K562 (cell line): ENCODE results near the gene MALAT1. TPM values are rescaled to one million over a fixed set of nuclear protein-coding genes. Genes with fewer than 3 reads are reported as not detected.

ENCODE experiments used
- ARHGAP35 ChIP-seq: fragments of 450-650 bp; IDR thresholded peaks from 2 replicates; pipeline ENCODE4 v1.6.1; 2018; ENCODE audit not compliant: partially characterized antibody
- CBX3 ChIP-seq, 2 experiments: IDR thresholded peaks; 1 replicate in 1 of 2; 2 replicates in 1 of 2; pipeline ENCODE4 v1.6.1; 2012; ENCODE audit warnings: inconsistent platforms in 2 of 2, low read length in 2 of 2, borderline replicate concordance in 1 of 2, control low read depth in 1 of 2
- CBX5 ChIP-seq: IDR thresholded peaks from 2 replicates; pipeline ENCODE4 v1.6.1; 2014; ENCODE audit warnings: low read depth, borderline replicate concordance
- CEBPZ ChIP-seq: fragments of 150-350 bp; IDR thresholded peaks from 2 replicates; pipeline ENCODE4 v1.6.1; 2014; ENCODE audit warnings: low read depth, mild to moderate bottlenecking, low read length, borderline replicate concordance
- CHD1 ChIP-seq: fragments of 200-600 bp; sonication (generic); IDR thresholded peaks from one replicate; pipeline ENCODE4 v1.6.1; 2012; ENCODE audit warnings: mild to moderate bottlenecking, moderate library complexity, low read length, inconsistent platforms
- ESRRB ChIP-seq: fragments of 250-450 bp; sonication (Bioruptor Pico); IDR thresholded peaks from 2 replicates; pipeline ENCODE4 v1.5.0; 2020; ENCODE audit warnings: mild to moderate bottlenecking, moderate library complexity, borderline replicate concordance
- HNRNPUL1 ChIP-seq: fragments of 200-400 bp; formaldehyde crosslinking; IDR thresholded peaks from 2 replicates; pipeline ENCODE4 v1.6.1; 2017; ENCODE audit warnings: low read length
- MBD2 ChIP-seq: sonication (generic); IDR thresholded peaks from 2 replicates; pipeline ENCODE4 v1.6.1; 2016; ENCODE audit warnings: low read depth, borderline replicate concordance
- MEF2A ChIP-seq: IDR thresholded peaks from 2 replicates; pipeline ENCODE4 v1.6.1; 2011; ENCODE audit warnings: low read depth, mild to moderate bottlenecking, low read length, moderate library complexity; ENCODE audit not compliant: control insufficient read depth
- NKRF ChIP-seq: fragments of 450-650 bp; IDR thresholded peaks from 2 replicates; pipeline ENCODE4 v1.6.1; 2016; ENCODE audit warnings: borderline replicate concordance
- NR2C1 ChIP-seq, 2 experiments: fragments of 450-650 bp; IDR thresholded peaks; 2 replicates each; pipeline ENCODE4 v1.6.1; 2017; ENCODE audit warnings: mild to moderate bottlenecking in 2 of 2, antibody characterized with exemption in 1 of 2, inconsistent platforms in 1 of 2, missing compliant biosample characterization in 1 of 2, missing genetic modification characterization in 1 of 2
- SAFB2 ChIP-seq: fragments of 200-400 bp; formaldehyde crosslinking; IDR thresholded peaks from 2 replicates; pipeline ENCODE4 v1.6.1; 2018; ENCODE audit warnings: borderline replicate concordance, low read length, low read depth, moderate library complexity; ENCODE audit not compliant: severe bottlenecking
- SIN3B ChIP-seq: fragments of 450-650 bp; IDR thresholded peaks from 2 replicates; pipeline ENCODE4 v1.6.1; 2017; ENCODE audit warnings: low read depth, mild to moderate bottlenecking, moderate library complexity
- SRSF9 ChIP-seq: fragments of 200-400 bp; formaldehyde crosslinking; IDR thresholded peaks from 2 replicates; pipeline ENCODE4 v1.6.1; 2017; ENCODE audit warnings: low read depth, low read length, borderline replicate concordance
- TAF15 ChIP-seq: fragments of 200-400 bp; formaldehyde crosslinking; IDR thresholded peaks from 2 replicates; pipeline ENCODE4 v1.6.1; 2017; ENCODE audit warnings: mild to moderate bottlenecking, low read depth, low read length, moderate library complexity
- ZMIZ1 ChIP-seq, 2 experiments: fragments of 150-350 bp in 1 of 2; IDR thresholded peaks; 2 replicates each; pipeline ENCODE4 v1.6.1; 2012 to 2016; ENCODE audit warnings: low read depth in 2 of 2, low read length in 2 of 2, mild to moderate bottlenecking in 1 of 2, moderate library complexity in 1 of 2
- ZNF143 ChIP-seq: sonication (generic); formaldehyde crosslinking; IDR thresholded peaks from 2 replicates; pipeline ENCODE4 v1.9.0; 2022; ENCODE audit warnings: mild to moderate bottlenecking, missing genetic modification reagents
- ZNF695 ChIP-seq: fragments of 450-650 bp; formaldehyde crosslinking; IDR thresholded peaks from 2 replicates; pipeline ENCODE4 v1.4.0; 2020; ENCODE audit warnings: mild to moderate bottlenecking, moderate library complexity
- polyA plus RNA-seq, 8 experiments: library from polyadenylated mRNA; depleted of rRNA in 4 of 8; stranded (reverse) in 5 of 8; unstranded in 3 of 8; fragments of >200 nt; fragmentation: Nextera tagmentation in 2 of 8; fragmentation: Illumina TruSeq in 1 of 8; extraction: Ambion mirVana in 2 of 8; extraction: Trizol in 1 of 8; gene quantifications; 2 replicates each; pipeline versions ENCODE4 v1.2.1 to v1.2.3, GENCODE V29; 2011 to 2014; ENCODE audit warnings: inconsistent platforms in 1 of 8, missing spikeins in 1 of 8
- total RNA-seq, 7 experiments: library from RNA; depleted of rRNA in 6 of 7; stranded (reverse); fragments of >200 nt in 6 of 7; fragmentation: Illumina TruSeq in 2 of 7; extraction: Trizol in 2 of 7; gene quantifications; 2 replicates each; pipeline versions ENCODE4 v1.2.1 to v1.2.3, GENCODE V29; 2011 to 2021; ENCODE audit warnings: low replicate concordance in 1 of 7

The MALAT1 gene
- total and polyA plus RNA-seq, 9 of the 15 experiments (the other 6 are each of a cell fraction or from before 2014, with no cell fraction given), result 363 to 8,715 (median 2,351) TPM

DNA sequence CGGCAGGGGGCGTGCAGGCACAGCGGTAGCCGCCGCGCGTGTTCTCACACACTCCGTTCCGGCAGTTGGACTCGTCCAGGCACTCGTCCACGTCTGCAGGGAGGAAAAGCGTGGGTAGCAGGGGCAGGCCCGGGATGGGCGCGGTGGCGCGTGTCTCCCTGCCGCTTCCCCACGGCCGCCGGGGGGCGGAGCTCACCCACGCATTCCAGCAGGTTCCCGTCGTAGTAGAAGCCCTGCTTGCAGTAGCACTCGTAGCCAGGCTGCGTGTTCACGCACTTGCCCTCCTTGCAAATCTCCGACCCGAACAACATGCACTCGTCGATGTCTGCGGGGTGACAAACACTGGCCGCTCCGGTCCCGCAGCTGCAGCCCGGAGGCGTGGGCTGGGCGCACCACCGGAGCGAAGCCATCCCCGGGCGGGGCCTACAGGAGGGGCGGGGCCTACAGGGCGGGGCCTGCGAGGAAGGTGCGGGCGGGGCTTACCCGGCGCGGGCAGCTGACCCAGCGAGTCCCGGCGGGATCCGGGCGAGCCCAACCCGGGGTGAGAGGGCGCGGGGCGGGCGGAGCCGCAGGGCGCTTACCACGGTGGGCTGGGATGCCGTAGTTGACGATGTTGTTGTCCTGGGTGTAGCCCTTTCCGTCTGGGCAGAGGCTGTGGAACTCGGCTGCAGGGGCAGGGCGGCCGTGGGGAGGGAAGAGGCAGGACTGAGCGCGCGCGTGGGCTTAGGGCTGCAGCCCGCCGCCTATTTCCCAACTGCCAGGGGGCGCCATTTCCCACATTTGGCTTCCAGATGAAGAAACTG lies 41.6 kb downstream of the MALAT1 start (continued):
- TF ChIP-seq NKRF (peak; percentile 90), ZMIZ1 (IDR thresholded peaks at IDR 0.05; ENCODE audit: low read depth in 2 of 2, low read length in 2 of 2) (peak in 1 of 2 experiments; percentile 43; a peak in 1 of 4 replicates), MEF2A (no peak), NR2C1 (IDR thresholded peaks at IDR 0.05) (peak; percentile 74), NR2C1 (tag; IDR thresholded peaks at IDR 0.05) (peak; percentile 85), ESRRB (CRISPR knock-in tag) (no peak), ARHGAP35 (no peak), HNRNPUL1 (no peak), SIN3B (peak; percentile 41; the same call in 1 of the 2 replicates), CBX3 (IDR thresholded peaks at IDR 0.05; ENCODE audit: borderline replicate concordance in 1 of 2, low read length in 2 of 2) (peak in 1 of 2 experiments; percentile 56; a peak in 1 of 3 replicates), CBX5 (0 out of 2 replicates have a peak, but pooled peaks have one; percentile 59), CHD1 (peak; percentile 58), MBD2 (no peak; the same call in 1 of the 2 replicates), TAF15 (no peak), ZNF143 (CRISPR knock-in tag) (peak; percentile 36; the same call in 1 of the 2 replicates), CEBPZ (no peak), SRSF9 (no peak), SAFB2 (no peak), ZNF695 (CRISPR knock-in tag) (no peak)
